Thyroid gland (tissue), 4 donors: ENCODE measurements around the gene PPM1M. TPM values are rescaled to one million over a fixed set of nuclear protein-coding genes. Genes with fewer than 3 reads are reported as not detected.
"Not testable (repeated sequence)": the region's sequence is repeated elsewhere in the genome, so short reads cannot be mapped to it uniquely, and the experiment has no call there.

Source experiments
- DNase-seq, 2 donors: peaks; one replicate each; pipeline ENCODE4 v3.0.0-alpha.2; 2019
- H3K27ac ChIP-seq, 3 donors: fragments of 200-600 bp; sonication (generic); 1 replicate in 2 of 3; 2 replicates in 1 of 3; pipeline ENCODE4 v1.5.1; 2016 to 2019; ENCODE audit warnings: mild to moderate bottlenecking in 1 of 3, moderate library complexity in 1 of 3
- H3K27me3 ChIP-seq: fragments of 200-600 bp; sonication (generic); one replicate; pipeline ENCODE4 v1.5.1; 2019
- H3K36me3 ChIP-seq, 2 donors: fragments of 200-600 bp; sonication (generic); one replicate each; pipeline ENCODE4 v1.5.1; 2016 to 2019
- H3K4me1 ChIP-seq, 2 donors: fragments of 200-600 bp; sonication (generic); one replicate each; pipeline ENCODE4 v1.5.1; 2017 to 2019
- H3K4me3 ChIP-seq, 3 donors: fragments of 200-600 bp; sonication (generic); replicated peaks in 1 of 3; 1 replicate in 2 of 3; 2 replicates in 1 of 3; pipeline ENCODE4 v1.5.1; 2016; ENCODE audit warnings: mild to moderate bottlenecking in 1 of 3
- H3K9me3 ChIP-seq: fragments of 200-600 bp; sonication (generic); one replicate; pipeline ENCODE4 v1.5.1; 2017
- POLR2A ChIP-seq, 2 donors: fragments of 450-650 bp; IDR thresholded peaks; one replicate each; pipeline ENCODE4 v1.6.1; 2017; ENCODE audit warnings: antibody characterized with exemption in 2 of 2, mild to moderate bottlenecking in 2 of 2, moderate library complexity in 1 of 2
- WGBS, 2 donors: methylation state at CpG; one replicate each; pipeline ENCODE4 v1.1.5; 2017; 5-methylcytosine and 5-hydroxymethylcytosine counted together
- intact Hi-C: fragments of 100-400 bp; cut with DNase I; formaldehyde crosslinking; loops from one replicate; pipeline ENCODE4 v1.15.1; 2023
- total RNA-seq, 4 donors: library from RNA; depleted of rRNA; stranded (reverse); fragments of >200 nt; gene quantifications; one replicate each; pipeline ENCODE4 v1.2.3, GENCODE V29; 2016
- TF ChIP-seq, protein P1 (sequence below), 6 experiments: fragments of 200-600 bp in 3 of 6; fragments of 450-650 bp in 3 of 6; sonication (generic) in 3 of 6; IDR thresholded peaks; one replicate each; pipeline ENCODE4 v1.5.1; 2016 to 2019; ENCODE audit warnings: antibody characterized with exemption in 6 of 6, mild to moderate bottlenecking in 2 of 6, inconsistent platforms in 1 of 6, moderate library complexity in 1 of 6

PPM1M gene
- total RNA-seq, 4 donors from 2014 or later, result 15.8 to 22.8 (median 18.0) TPM

DNA sequence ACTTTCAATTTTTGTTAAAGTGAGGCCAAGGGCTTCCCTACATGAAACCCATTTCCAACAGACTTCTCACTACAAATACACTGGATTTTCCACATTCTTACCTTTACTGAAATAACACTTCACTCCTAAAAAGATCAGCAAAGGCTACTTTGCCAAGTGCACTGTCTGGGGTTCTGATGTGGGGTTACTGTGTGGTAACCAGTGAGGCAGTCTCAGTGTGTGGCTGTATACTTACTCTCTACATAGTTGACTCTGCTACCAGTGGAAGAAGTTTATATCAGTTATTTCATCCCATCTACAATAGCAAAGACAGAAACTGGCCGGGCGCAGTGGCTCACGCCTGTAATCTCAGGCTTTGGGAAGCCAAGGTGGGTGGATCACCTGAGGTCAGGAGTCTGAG is 27.3 kb downstream of the PPM1M start:
- Histone ChIP-seq H3K36me3 (peaks cover 5 to 16% of the 10 kb centered on the region in 2 donors), H3K27ac (peak overlapping the region; percentile 73 to 99 (median 82)), H3K4me1 (peaks cover 78 to 84% of the 10 kb centered on the region in 2 donors), H3K4me3 (no peak overlapping the region), H3K27me3 (no peaks in the 10 kb centered on the region), H3K9me3 (no peaks in the 10 kb centered on the region)
- DNase-seq, result peak; percentile 75
- TF ChIP-seq POLR2A (IDR thresholded peaks at IDR 0.05), result no peak
- TF ChIP-seq, protein P1, sequence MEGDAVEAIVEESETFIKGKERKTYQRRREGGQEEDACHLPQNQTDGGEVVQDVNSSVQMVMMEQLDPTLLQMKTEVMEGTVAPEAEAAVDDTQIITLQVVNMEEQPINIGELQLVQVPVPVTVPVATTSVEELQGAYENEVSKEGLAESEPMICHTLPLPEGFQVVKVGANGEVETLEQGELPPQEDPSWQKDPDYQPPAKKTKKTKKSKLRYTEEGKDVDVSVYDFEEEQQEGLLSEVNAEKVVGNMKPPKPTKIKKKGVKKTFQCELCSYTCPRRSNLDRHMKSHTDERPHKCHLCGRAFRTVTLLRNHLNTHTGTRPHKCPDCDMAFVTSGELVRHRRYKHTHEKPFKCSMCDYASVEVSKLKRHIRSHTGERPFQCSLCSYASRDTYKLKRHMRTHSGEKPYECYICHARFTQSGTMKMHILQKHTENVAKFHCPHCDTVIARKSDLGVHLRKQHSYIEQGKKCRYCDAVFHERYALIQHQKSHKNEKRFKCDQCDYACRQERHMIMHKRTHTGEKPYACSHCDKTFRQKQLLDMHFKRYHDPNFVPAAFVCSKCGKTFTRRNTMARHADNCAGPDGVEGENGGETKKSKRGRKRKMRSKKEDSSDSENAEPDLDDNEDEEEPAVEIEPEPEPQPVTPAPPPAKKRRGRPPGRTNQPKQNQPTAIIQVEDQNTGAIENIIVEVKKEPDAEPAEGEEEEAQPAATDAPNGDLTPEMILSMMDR (IDR thresholded peaks at IDR 0.05), result no peak
- intact Hi-C loops, result no loop called here
- 39 to 52% methylated on average over 3 of the region's 3 CpGs for WGBS, 2 donors

DNA sequence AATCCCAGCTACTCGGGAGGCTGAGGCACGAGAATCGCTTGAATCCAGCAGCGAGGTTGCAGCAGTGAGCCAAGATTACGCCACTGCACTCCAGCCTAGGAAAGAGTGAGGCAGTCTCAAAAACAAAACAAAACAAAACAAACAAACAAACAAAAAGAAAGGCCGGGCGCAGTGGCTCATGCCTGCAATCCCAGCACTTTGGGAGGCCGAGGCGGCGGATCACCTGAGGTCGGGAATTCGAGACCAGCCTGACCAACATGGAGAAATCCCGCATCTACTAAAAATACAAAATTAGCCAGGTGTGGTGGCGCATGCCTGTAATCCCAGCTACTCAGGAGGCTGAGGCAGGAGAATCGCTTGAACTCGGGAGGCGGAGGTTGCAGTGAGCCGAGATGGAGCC is 29.2 kb downstream of the PPM1M start:
- H3K4me3 ChIP-seq, result not testable (repeated sequence)
- H3K27ac ChIP-seq, result peak overlapping the region in 1 of 3 donors; percentile 99
- intact Hi-C loops, result loop anchor here (5.0 kb wide), 1 partner anchor 37 kb away; the partner anchor contains the start of gene TWF2

DNA sequence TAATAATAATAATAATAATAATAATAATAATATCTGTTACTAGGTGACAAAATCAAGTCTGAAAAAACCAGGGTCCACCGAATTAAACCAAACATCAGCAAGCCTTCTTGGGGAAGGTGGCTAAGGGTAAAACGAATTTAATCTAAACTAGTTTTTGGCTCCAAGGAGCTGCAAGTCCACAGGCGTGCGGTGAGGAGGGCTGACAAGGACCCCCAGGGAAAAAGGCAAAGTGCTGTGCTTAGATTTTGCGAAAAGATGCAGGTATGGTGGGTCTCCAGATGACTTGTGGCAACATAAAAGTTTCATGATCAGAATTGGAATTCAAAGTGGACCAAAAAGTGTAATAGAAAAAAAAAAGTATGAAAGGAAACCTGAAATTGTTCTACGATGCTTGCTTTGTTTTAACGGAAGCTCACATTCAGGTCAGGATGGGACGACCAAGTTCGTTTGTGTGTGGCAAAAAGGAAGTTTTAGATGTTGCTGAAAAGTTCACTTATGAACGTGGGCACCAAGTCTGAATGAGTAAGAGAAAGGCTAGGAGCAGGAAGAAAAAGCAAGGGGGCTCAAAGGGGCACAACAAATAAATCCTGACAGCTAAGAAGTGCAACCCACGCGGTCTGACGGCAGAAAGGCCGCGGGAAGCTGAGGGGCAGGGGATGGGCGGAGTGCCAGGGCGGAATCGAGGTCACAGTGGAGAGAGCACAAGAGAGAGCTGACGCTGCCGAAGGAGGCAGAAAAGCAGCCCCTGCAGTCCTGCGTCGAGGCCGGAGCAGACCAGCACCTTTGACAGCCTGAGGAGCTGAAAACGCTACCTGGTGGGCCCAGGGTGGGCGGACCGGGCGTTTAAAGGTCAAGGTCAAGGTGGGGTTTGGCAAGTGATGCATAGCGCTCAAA is 31.8 kb downstream of the PPM1M start:
- Histone ChIP-seq H3K27ac (peak overlapping the region; percentile 98 to 99 (median 98)), H3K27me3 (no peaks in the 10 kb centered on the region), H3K4me3 (peak overlapping the region in 2 of 3 donors; percentile 85 to 87), H3K4me1 (peaks cover 54 to 58% of the 10 kb centered on the region in 2 donors), H3K9me3 (no peaks in the 10 kb centered on the region), H3K36me3 (peaks cover 0 to 5% of the 10 kb centered on the region in 2 donors)
- peak; percentile 95 for DNase-seq
- intact Hi-C loops, result loop anchor here (5.0 kb wide), 1 partner anchor 40 kb away; the partner anchor contains the start of gene TWF2
- 1% methylated on average over 28 of the region's 28 CpGs for WGBS, 2 donors
- TF ChIP-seq, protein P1 (IDR thresholded peaks at IDR 0.05), result no peak
- peak; percentile 69 to 94 for TF ChIP-seq POLR2A (IDR thresholded peaks at IDR 0.05)

More for the DNA sequence above, 29.2 kb downstream of the PPM1M start:
- DNase-seq, H3K27me3 ChIP-seq, H3K36me3 ChIP-seq, H3K9me3 ChIP-seq: not testable (repeated sequence)
- WGBS, 2 donors, result 93 to 95% methylated on average over 18 of the region's 18 CpGs
- peaks cover 74% of the 10 kb centered on the region in 2 donors for H3K4me1 ChIP-seq

DNA sequence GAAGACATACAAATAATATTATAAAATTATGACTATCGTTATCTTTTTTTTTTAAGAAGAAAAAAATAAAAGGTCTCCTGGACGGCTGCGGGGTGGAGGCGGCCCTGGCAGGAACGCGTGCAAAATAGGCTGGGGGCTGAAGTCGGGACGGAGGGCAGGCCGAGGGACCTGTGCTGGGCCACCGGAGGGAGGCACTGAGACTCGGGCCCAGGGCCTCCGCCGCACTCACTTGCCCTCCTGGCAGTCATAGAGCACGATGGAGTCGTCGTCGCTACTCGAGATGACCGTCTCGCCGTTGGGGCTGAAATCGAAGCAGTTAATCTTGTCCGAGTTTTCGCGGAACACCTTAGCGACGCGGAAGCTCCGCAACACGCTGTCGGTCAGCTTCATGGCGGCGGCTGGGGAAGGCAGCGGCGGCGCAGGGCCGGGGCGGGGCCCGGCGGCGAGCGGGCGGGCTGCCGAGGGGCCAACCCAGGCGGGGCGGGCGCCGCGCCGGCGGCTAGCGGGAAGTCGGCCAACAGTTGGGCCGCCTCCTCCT is 32.5 kb downstream of the PPM1M start:
- Histone ChIP-seq H3K27ac (peak overlapping the region; percentile 98 to 99 (median 98)), H3K4me3 (peak overlapping the region; percentile 73 to 87 (median 85)), H3K36me3 (peaks cover 0 to 5% of the 10 kb centered on the region in 2 donors), H3K4me1 (peaks cover 51 to 58% of the 10 kb centered on the region in 2 donors), H3K9me3 (no peaks in the 10 kb centered on the region), H3K27me3 (no peaks in the 10 kb centered on the region)
- no peak for DNase-seq
- WGBS, 2 donors, result 0 to 1% methylated on average over 13 to 27 of the region's 54 CpGs
- intact Hi-C loops, result loop anchor here (5.0 kb wide), 1 partner anchor 41 kb away; the partner anchor contains the start of gene TWF2
- TF ChIP-seq, protein P1 (IDR thresholded peaks at IDR 0.05), result peak in 3 of 6 experiments; percentile 16 to 40 (median 20)
- TF ChIP-seq POLR2A (IDR thresholded peaks at IDR 0.05), result no peak

DNA sequence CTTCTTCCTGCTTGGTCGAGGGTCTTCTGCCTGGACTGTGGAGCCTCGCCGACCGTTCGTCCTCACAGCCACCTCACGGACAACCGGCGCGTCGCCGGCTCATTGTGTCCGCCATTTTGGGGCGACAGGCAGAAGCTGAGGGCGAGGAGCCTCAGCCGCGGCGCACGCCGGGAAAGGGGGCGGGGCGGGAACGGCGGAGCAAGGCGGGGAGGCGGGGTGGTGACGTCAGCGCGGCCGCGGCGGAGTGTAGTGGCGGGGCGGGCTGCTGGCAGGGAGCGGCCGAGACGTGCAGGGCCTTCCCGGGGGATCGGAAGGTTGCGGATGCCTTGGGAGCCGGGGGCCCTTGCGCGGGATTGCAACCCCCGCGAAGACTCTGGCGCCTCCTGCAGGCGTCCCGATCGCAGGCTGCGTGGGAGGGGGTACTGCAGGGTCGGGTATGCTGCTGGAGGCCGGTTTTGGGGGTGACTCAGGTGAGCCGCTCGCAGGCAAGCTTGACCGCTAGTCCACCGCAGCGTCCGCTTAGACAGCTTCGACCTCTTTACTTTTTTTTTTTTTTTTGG is 33.0 kb downstream of the PPM1M start, which contains the start of gene WDR82:
Gene WDR82, minus strand, starts transcription at position 140 of the 560 bp plus-strand sequence. CDS start 288 bp downstream, outside the sequence.
- H3K27ac ChIP-seq, result peak within 1 kb of the TSS; percentile 98 to 99 (median 98)
- H3K27me3 ChIP-seq, result no peaks in the 10 kb centered on the region
- H3K4me3 ChIP-seq, result peak within 1 kb of the TSS; percentile 73 to 87 (median 85)
- H3K36me3 ChIP-seq, result peaks cover 0 to 5% of the 10 kb centered on the region in 2 donors
- intact Hi-C loops, result loop anchor here (5.0 kb wide), 1 partner anchor 41 kb away; the partner anchor contains the start of gene TWF2
- DNase-seq, result peak; percentile 98
- WGBS, 2 donors, result 0% methylated on average over 10 to 25 of the region's 58 CpGs
- peaks cover 45 to 57% of the 10 kb centered on the region in 2 donors for H3K4me1 ChIP-seq
- H3K9me3 ChIP-seq, result no peaks in the 10 kb centered on the region
- TF ChIP-seq, protein P1 (IDR thresholded peaks at IDR 0.05), result peak in 5 of 6 experiments; percentile 17 to 47 (median 33)
- TF ChIP-seq POLR2A (IDR thresholded peaks at IDR 0.05), result peak; percentile 29 to 94
